ENCODE measurements around the gene LRP2.

The LRP2 gene

DNA sequence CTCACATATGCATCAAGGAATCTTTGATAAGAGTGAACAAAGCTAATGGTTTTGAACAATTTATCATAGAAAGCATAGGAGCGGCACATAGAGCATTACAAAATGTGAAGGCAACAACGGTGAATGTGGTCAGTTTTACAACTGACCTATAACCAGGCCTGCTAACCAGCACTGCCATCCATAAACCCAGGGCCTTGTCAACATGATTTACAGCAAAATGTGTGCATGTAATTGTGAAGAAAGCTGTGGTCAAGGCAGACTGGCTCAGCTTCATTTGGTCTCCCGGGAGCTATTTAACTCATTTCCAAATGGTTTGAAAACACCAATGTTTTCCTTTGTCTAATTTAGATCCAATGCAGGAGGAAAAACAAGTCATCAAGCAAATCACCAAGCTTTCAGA lies 173.2 kb downstream of the LRP2 start:
- H3K9me3 Mint-ChIP-seq: no peaks in the 10 kb centered on the region
- H3K27me3 Mint-ChIP-seq: peaks cover 31 to 48% of the 10 kb centered on the region in 2 donors
- H3K27ac Mint-ChIP-seq: no peak overlapping the region
- no peak for ATAC-seq (replicated peaks)
- no peaks in the 10 kb centered on the region for H3K36me3 Mint-ChIP-seq (ENCODE audit: insufficient read depth)
- H3K4me1 Mint-ChIP-seq (ENCODE audit: low read depth in 2 of 2): no peaks in the 10 kb centered on the region
- no peak for DNase-seq
- H3K4me3 Mint-ChIP-seq: no peak overlapping the region

DNA sequence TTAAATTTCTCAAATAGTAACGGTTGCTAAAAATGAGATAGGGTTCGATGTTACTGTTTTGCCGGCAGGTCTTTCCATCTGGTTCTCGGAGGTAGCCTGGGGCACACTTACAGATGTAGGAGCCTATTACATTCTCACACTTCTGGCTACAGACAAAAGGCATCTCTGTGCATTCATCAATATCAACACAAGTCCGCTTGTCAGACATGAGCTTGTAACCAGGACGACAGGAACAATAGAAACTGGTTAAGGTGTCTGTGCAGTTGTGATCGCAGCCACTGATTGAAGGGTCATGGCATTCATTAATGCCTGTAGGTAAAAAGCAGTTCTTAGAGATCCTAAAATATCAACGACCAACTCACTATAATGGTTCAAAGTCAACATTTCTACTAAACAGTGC lies 176.6 kb downstream of the LRP2 start:
- Mint-ChIP-seq H3K4me1 (ENCODE audit: low read depth in 2 of 2) (no peaks in the 10 kb centered on the region), H3K36me3 (ENCODE audit: insufficient read depth) (no peaks in the 10 kb centered on the region), H3K27ac (no peak overlapping the region), H3K27me3 (peaks cover 41 to 51% of the 10 kb centered on the region in 2 donors), H3K4me3 (no peak overlapping the region), H3K9me3 (no peaks in the 10 kb centered on the region)
- DNase-seq (no peak), ATAC-seq (replicated peaks) (no peak)

GRCh38 chr2:169184074-169184473 lies 178.3 kb downstream of the LRP2 start:
- DNase-seq: no peak
- no peaks in the 10 kb centered on the region for H3K36me3 Mint-ChIP-seq (ENCODE audit: insufficient read depth)
- no peak overlapping the region for H3K4me3 Mint-ChIP-seq
- H3K27me3 Mint-ChIP-seq: peaks cover 36 to 44% of the 10 kb centered on the region in 2 donors
- no peaks in the 10 kb centered on the region for H3K4me1 Mint-ChIP-seq (ENCODE audit: low read depth in 2 of 2)
- H3K27ac Mint-ChIP-seq: no peak overlapping the region
- no peaks in the 10 kb centered on the region for H3K9me3 Mint-ChIP-seq
- ATAC-seq (replicated peaks): no peak

DNA sequence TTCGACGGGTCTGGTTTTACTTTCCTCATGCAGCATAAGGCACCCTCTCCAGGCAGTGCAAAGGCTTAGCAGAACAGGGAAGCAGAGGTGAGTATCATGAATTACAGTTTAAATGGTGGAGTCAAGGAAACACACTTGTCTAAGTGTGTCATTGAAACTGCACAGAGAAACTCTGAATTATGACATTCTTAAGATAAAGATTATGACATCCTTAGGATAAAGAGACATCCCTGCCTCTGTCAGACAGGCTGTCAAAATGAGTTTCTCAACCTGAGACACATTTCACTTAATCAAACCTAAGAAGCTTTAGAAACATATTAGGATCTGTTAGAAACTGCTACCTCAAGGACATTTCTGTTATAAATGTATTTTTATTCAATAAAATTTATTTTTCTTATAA lies 179.8 kb downstream of the LRP2 start:
- Mint-ChIP-seq H3K9me3 (no peaks in the 10 kb centered on the region), H3K4me1 (ENCODE audit: low read depth in 2 of 2) (no peaks in the 10 kb centered on the region), H3K27ac (no peak overlapping the region), H3K27me3 (peaks cover 30 to 49% of the 10 kb centered on the region in 2 donors), H3K36me3 (ENCODE audit: insufficient read depth) (no peaks in the 10 kb centered on the region), H3K4me3 (no peak overlapping the region)
- ATAC-seq (replicated peaks) (no peak), DNase-seq (no peak)

DNA sequence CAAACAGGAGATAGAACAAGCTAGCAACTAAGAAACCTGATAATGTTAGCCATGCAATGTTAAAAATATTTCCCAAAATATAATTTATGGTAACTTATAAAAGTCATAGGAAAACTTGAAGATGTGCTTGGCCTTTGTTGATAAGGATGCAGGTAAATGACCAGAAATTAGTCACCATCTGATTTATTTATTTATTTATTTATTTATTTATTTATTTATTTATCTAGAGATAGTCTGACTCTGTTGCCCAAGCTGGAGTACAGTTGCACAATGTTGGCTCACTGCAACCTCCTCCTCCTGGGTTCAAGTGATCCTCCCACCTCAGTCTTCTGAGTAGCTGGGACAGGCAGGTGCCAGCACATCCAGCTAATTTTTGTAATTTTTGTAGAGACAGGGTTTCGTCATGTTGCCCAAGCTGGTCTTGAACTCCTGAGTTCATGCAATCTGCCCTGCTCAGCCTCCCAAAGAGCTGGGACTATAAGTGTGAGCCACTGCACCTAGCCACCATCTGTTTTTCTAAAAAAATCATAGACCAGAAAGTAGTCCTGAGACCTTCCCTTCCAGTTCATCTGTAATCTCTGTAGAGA lies 183.4 kb downstream of the LRP2 start:
- Mint-ChIP-seq H3K9me3 (no peaks in the 10 kb centered on the region), H3K4me1 (ENCODE audit: low read depth in 2 of 2) (no peaks in the 10 kb centered on the region), H3K4me3 (no peak overlapping the region), H3K27me3 (peaks cover 34 to 45% of the 10 kb centered on the region in 2 donors), H3K36me3 (ENCODE audit: insufficient read depth) (no peaks in the 10 kb centered on the region), H3K27ac (no peak overlapping the region)
- ATAC-seq (replicated peaks) (no peak), DNase-seq (no peak)

- DNase-seq (no peak), ATAC-seq (replicated peaks) (no peak)
- H3K4me1 Mint-ChIP-seq (ENCODE audit: low read depth in 2 of 2): no peaks in the 10 kb centered on the region
- H3K9me3 Mint-ChIP-seq: no peaks in the 10 kb centered on the region
- no peak overlapping the region for H3K27ac Mint-ChIP-seq
- peaks cover 37 to 45% of the 10 kb centered on the region in 2 donors for H3K27me3 Mint-ChIP-seq
- no peak overlapping the region for H3K4me3 Mint-ChIP-seq
- H3K36me3 Mint-ChIP-seq (ENCODE audit: insufficient read depth): no peaks in the 10 kb centered on the region
These were observed 184.0 kb downstream of the LRP2 start for GRCh38 chr2:169178364-169178763.

- ATAC-seq (replicated peaks) (no peak), DNase-seq (no peak)
- no peak overlapping the region for H3K4me3 Mint-ChIP-seq
- no peak overlapping the region for H3K27ac Mint-ChIP-seq
- peaks cover 30 to 56% of the 10 kb centered on the region in 2 donors for H3K27me3 Mint-ChIP-seq
- H3K4me1 Mint-ChIP-seq (ENCODE audit: low read depth in 2 of 2): no peaks in the 10 kb centered on the region
- no peaks in the 10 kb centered on the region for H3K9me3 Mint-ChIP-seq
- H3K36me3 Mint-ChIP-seq (ENCODE audit: insufficient read depth): no peaks in the 10 kb centered on the region
These were observed 187.2 kb downstream of the LRP2 start for GRCh38 chr2:169175112-169175511.

DNA sequence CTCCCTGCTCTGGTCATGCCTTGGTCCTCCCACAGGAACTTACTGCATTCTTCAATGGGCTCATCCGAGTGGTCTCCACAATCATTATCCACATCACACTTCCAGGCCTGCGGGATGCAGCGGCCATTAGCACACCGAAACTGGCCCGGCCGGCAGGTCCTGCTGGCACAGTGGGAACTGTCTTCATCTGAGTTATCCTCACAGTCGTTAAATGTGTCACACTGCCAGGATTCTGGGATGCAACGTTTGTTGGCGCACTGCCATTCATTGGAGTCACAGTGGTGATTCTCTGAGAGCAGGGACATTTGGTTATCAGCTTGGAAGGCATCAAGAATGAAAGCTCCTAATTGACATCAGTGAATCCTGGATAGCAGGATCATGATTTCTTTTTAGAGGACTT lies 188.5 kb downstream of the LRP2 start:
- no peak overlapping the region for H3K27ac Mint-ChIP-seq
- H3K27me3 Mint-ChIP-seq: peaks cover 37 to 62% of the 10 kb centered on the region in 2 donors
- DNase-seq (no peak), ATAC-seq (replicated peaks) (no peak)
- no peaks in the 10 kb centered on the region for H3K4me1 Mint-ChIP-seq (ENCODE audit: low read depth in 2 of 2)
- no peaks in the 10 kb centered on the region for H3K36me3 Mint-ChIP-seq (ENCODE audit: insufficient read depth)
- no peaks in the 10 kb centered on the region for H3K9me3 Mint-ChIP-seq
- no peak overlapping the region for H3K4me3 Mint-ChIP-seq

DNA sequence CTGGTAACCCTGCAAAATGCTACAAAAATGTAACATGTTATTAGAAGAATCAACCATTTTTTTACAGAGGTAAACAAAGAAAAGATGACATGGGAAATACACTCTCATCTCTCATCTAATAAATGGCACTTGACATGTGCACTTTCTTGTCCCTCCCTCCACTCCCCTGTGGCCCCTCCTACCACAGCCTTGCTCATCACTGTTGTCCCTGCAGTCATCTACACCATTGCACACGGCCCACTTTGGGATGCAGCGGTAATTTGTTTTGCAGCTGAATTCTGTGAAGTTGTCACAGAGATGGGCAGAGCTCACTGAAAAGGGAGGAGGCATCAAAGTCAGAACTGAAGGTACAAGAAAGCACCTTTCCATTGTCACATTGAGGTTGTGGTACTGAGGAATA lies 189.4 kb downstream of the LRP2 start:
- Mint-ChIP-seq H3K9me3 (no peaks in the 10 kb centered on the region), H3K27me3 (peaks cover 36 to 68% of the 10 kb centered on the region in 2 donors), H3K36me3 (ENCODE audit: insufficient read depth) (no peaks in the 10 kb centered on the region), H3K4me3 (no peak overlapping the region), H3K27ac (no peak overlapping the region), H3K4me1 (ENCODE audit: low read depth in 2 of 2) (no peaks in the 10 kb centered on the region)
- ATAC-seq (replicated peaks): no peak
- DNase-seq: no peak

- Mint-ChIP-seq H3K36me3 (ENCODE audit: insufficient read depth) (no peaks in the 10 kb centered on the region), H3K27me3 (peaks cover 29 to 62% of the 10 kb centered on the region in 2 donors), H3K4me3 (no peak overlapping the region), H3K9me3 (no peaks in the 10 kb centered on the region), H3K4me1 (ENCODE audit: low read depth in 2 of 2) (no peaks in the 10 kb centered on the region), H3K27ac (no peak overlapping the region)
- ATAC-seq (replicated peaks): no peak
- no peak for DNase-seq
These were observed 190.1 kb downstream of the LRP2 start for GRCh38 chr2:169172151-169172735.

GRCh38 chr2:169165791-169166190 lies 196.5 kb downstream of the LRP2 start:
- H3K4me1 Mint-ChIP-seq (ENCODE audit: low read depth in 2 of 2): no peaks in the 10 kb centered on the region
- no peaks in the 10 kb centered on the region for H3K9me3 Mint-ChIP-seq
- peaks cover 25 to 48% of the 10 kb centered on the region in 2 donors for H3K27me3 Mint-ChIP-seq
- ATAC-seq (replicated peaks) (no peak), DNase-seq (no peak)
- no peak overlapping the region for H3K27ac Mint-ChIP-seq
- H3K4me3 Mint-ChIP-seq: no peak overlapping the region
- no peaks in the 10 kb centered on the region for H3K36me3 Mint-ChIP-seq (ENCODE audit: insufficient read depth)

DNA sequence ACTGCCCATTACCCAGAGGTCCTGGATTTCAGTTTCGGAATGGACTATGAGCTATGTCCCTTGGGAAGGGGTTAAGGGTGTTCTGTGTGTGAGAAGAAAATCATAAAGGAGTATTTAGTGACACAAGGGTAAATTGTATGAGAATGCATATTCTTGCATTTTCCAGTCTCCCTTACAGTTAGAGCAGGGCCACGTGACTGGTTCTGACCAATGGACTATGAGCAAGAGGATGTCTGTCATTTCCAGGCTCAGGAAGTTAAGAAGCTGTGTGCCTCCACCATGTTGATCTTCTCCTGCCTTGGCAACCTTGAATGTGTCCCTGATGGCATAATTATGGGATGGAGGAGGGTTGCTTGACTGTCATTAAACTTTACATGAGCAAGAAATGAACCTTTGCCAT lies 198.0 kb downstream of the LRP2 start:
- DNase-seq (no peak), ATAC-seq (replicated peaks) (no peak)
- H3K36me3 Mint-ChIP-seq (ENCODE audit: insufficient read depth): no peaks in the 10 kb centered on the region
- no peaks in the 10 kb centered on the region for H3K9me3 Mint-ChIP-seq
- no peaks in the 10 kb centered on the region for H3K4me1 Mint-ChIP-seq (ENCODE audit: low read depth in 2 of 2)
- H3K27ac Mint-ChIP-seq: no peak overlapping the region
- H3K4me3 Mint-ChIP-seq: no peak overlapping the region
- H3K27me3 Mint-ChIP-seq: peaks cover 18 to 35% of the 10 kb centered on the region in 2 donors

DNA sequence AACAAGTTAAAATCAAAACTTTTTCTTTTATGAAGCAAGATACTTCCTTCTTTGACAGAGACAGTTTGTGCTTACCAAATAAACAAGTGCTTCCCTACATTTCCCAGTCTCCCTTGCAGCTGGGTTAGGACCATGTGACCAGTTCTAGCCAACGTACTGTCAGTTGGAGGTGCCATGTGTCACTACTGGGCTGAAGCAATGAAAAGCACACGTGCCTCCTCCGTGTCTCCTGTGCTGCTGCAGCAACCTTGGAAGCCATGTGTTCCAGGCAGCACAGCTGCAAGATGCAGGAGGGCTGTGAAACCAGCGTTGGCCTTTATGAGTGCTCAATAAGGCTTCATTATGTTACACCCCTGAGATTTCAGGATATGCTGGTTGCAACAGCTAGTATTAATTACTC lies 199.7 kb downstream of the LRP2 start:
- no peak overlapping the region for H3K4me3 Mint-ChIP-seq
- DNase-seq (no peak), ATAC-seq (replicated peaks) (no peak)
- peaks cover 25% of the 10 kb centered on the region in 2 donors for H3K27me3 Mint-ChIP-seq
- H3K4me1 Mint-ChIP-seq (ENCODE audit: low read depth in 2 of 2): no peaks in the 10 kb centered on the region
- no peaks in the 10 kb centered on the region for H3K36me3 Mint-ChIP-seq (ENCODE audit: insufficient read depth)
- no peaks in the 10 kb centered on the region for H3K9me3 Mint-ChIP-seq
- no peak overlapping the region for H3K27ac Mint-ChIP-seq

- no peak for DNase-seq
- ATAC-seq (replicated peaks): no peak
- peaks cover 35% of the 10 kb centered on the region in 2 donors for H3K27me3 Mint-ChIP-seq
- H3K4me3 Mint-ChIP-seq: no peak overlapping the region
- no peaks in the 10 kb centered on the region for H3K9me3 Mint-ChIP-seq
- H3K27ac Mint-ChIP-seq: no peak overlapping the region
- no peaks in the 10 kb centered on the region for H3K36me3 Mint-ChIP-seq (ENCODE audit: insufficient read depth)
- H3K4me1 Mint-ChIP-seq (ENCODE audit: low read depth in 2 of 2): no peaks in the 10 kb centered on the region
These were observed 201.3 kb downstream of the LRP2 start for GRCh38 chr2:169160926-169161481.

Measured in effector memory CD8-positive, alpha-beta T cell (primary cell).